H9 (cell line): ENCODE results near the gene TOMT. TPM values are rescaled to one million over a fixed set of nuclear protein-coding genes. Genes with fewer than 3 reads are reported as not detected.

Experiments
- DNase-seq: peaks from one replicate; pipeline ENCODE4 v3.0.0-alpha.2; 2017
- H2AFZ ChIP-seq: one replicate; pipeline ENCODE4 v1.6.1; 2013; ENCODE audit warnings: mild to moderate bottlenecking, low read length, control low read depth, moderate library complexity
- H2AK5ac ChIP-seq: 2 replicates; pipeline ENCODE4 v1.6.1; 2013; ENCODE audit warnings: low read length, control low read depth, mixed read lengths; ENCODE audit not compliant: insufficient read length
- H2BK120ac ChIP-seq: one replicate; pipeline ENCODE4 v1.6.1; 2013; ENCODE audit warnings: low read depth, mild to moderate bottlenecking, low read length, control low read depth, inconsistent platforms; ENCODE audit not compliant: poor library complexity, severe bottlenecking
- H2BK12ac ChIP-seq: 2 replicates; pipeline ENCODE4 v1.6.1; 2013; ENCODE audit warnings: low read length, control low read depth, mixed read lengths, low read depth; ENCODE audit not compliant: insufficient read length
- H2BK15ac ChIP-seq: 2 replicates; pipeline ENCODE4 v1.6.1; 2013; ENCODE audit warnings: low read depth, low read length, control low read depth
- H2BK20ac ChIP-seq: one replicate; pipeline ENCODE4 v1.6.1; 2013; ENCODE audit warnings: low read depth, mild to moderate bottlenecking, low read length, control low read depth, inconsistent platforms; ENCODE audit not compliant: poor library complexity, severe bottlenecking
- H2BK5ac ChIP-seq: 2 replicates; pipeline ENCODE4 v1.6.1; 2013; ENCODE audit warnings: low read length, control low read depth, mixed read lengths; ENCODE audit not compliant: insufficient read length
- H3K14ac ChIP-seq: 2 replicates; pipeline ENCODE4 v1.6.1; 2013; ENCODE audit warnings: low read length, control low read depth; ENCODE audit not compliant: insufficient read depth
- H3K18ac ChIP-seq: 2 replicates; pipeline ENCODE4 v1.6.1; 2013; ENCODE audit warnings: low read depth, mild to moderate bottlenecking, mixed read lengths, low read length, control low read depth; ENCODE audit not compliant: insufficient read length
- H3K23ac ChIP-seq: 2 replicates; pipeline ENCODE4 v1.6.1; 2013; ENCODE audit warnings: low read length, control low read depth, mixed read lengths, low read depth; ENCODE audit not compliant: insufficient read length
- H3K23me2 ChIP-seq: 2 replicates; pipeline ENCODE4 v1.6.1; 2013; ENCODE audit warnings: low read depth, mild to moderate bottlenecking, mixed read lengths, low read length, control low read depth; ENCODE audit not compliant: insufficient read length, poor library complexity, severe bottlenecking
- H3K27ac ChIP-seq: 2 replicates; pipeline ENCODE4 v1.5.1; 2013; ENCODE audit warnings: low read length, control low read depth, mixed read lengths, low read depth; ENCODE audit not compliant: insufficient read length
- H3K27me3 ChIP-seq: 2 replicates; pipeline ENCODE4 v1.6.1; 2013; ENCODE audit warnings: low read length, control low read depth, inconsistent platforms; ENCODE audit not compliant: insufficient read depth
- H3K4ac ChIP-seq: 2 replicates; pipeline ENCODE4 v1.6.1; 2013; ENCODE audit warnings: low read depth, mild to moderate bottlenecking, control low read depth, inconsistent platforms, low read length, moderate library complexity
- H3K4me1 ChIP-seq: 2 replicates; pipeline ENCODE4 v1.6.1; 2013; ENCODE audit warnings: low read length, control low read depth, inconsistent platforms; ENCODE audit not compliant: insufficient read depth
- H3K4me2 ChIP-seq: 2 replicates; pipeline ENCODE4 v1.6.1; 2013; ENCODE audit warnings: low read length, control low read depth, mixed read lengths; ENCODE audit not compliant: insufficient read length, insufficient read depth
- H3K56ac ChIP-seq: 2 replicates; pipeline ENCODE4 v1.6.1; 2013; ENCODE audit warnings: low read depth, mild to moderate bottlenecking, mixed read lengths, low read length, control low read depth; ENCODE audit not compliant: insufficient read length
- H3K79me1 ChIP-seq: 2 replicates; pipeline ENCODE4 v1.6.1; 2013; ENCODE audit warnings: low read depth, mild to moderate bottlenecking, moderate library complexity, low read length, control low read depth, inconsistent platforms; ENCODE audit not compliant: insufficient read depth, poor library complexity, severe bottlenecking
- H3K79me2 ChIP-seq: 2 replicates; pipeline ENCODE4 v1.6.1; 2013; ENCODE audit warnings: low read length, control low read depth, inconsistent platforms; ENCODE audit not compliant: insufficient read depth
- H3K9ac ChIP-seq: 2 replicates; pipeline ENCODE4 v1.6.1; 2013; ENCODE audit warnings: low read length, control low read depth, mixed read lengths; ENCODE audit not compliant: insufficient read length; ENCODE audit errors: extremely low read depth
- H3K9me3 ChIP-seq: one replicate; pipeline ENCODE4 v1.6.1; 2013; ENCODE audit warnings: low read depth, low read length, inconsistent platforms; ENCODE audit not compliant: control insufficient read depth
- H3T11ph ChIP-seq: one replicate; pipeline ENCODE4 v1.6.1; 2013; ENCODE audit warnings: mild to moderate bottlenecking, low read length, control low read depth, inconsistent platforms
- H4K20me1 ChIP-seq: one replicate; pipeline ENCODE4 v1.6.1; 2013; ENCODE audit not compliant: control insufficient read depth, insufficient read length, insufficient read depth
- H4K5ac ChIP-seq: 2 replicates; pipeline ENCODE4 v1.6.1; 2013; ENCODE audit warnings: low read depth, mild to moderate bottlenecking, mixed read lengths, low read length, control low read depth; ENCODE audit not compliant: insufficient read length
- H4K8ac ChIP-seq: replicated peaks from 2 replicates; pipeline ENCODE4 v1.6.1; 2013; ENCODE audit warnings: low read length, control low read depth, mixed read lengths, low read depth; ENCODE audit not compliant: insufficient read length
- H4K91ac ChIP-seq: 2 replicates; pipeline ENCODE4 v1.6.1; 2013; ENCODE audit warnings: low read depth, mild to moderate bottlenecking, moderate library complexity, mixed read lengths, low read length, control low read depth; ENCODE audit not compliant: insufficient read length
- H3K27ac Mint-ChIP-seq, 3 experiments: 2 replicates in 2 of 3; 3 replicates in 1 of 3; pipeline ENCODE4 v1.8.0; 2020 to 2021; ENCODE audit warnings: mixed read lengths in 3 of 3, mild to moderate bottlenecking in 1 of 3, moderate library complexity in 1 of 3
- H3K27me3 Mint-ChIP-seq: 2 replicates; pipeline ENCODE4 v1.8.0; 2021; ENCODE audit warnings: low read depth, mild to moderate bottlenecking, moderate library complexity, mixed read lengths
- H3K36me3 Mint-ChIP-seq, 3 experiments: 2 replicates in 2 of 3; 3 replicates in 1 of 3; pipeline ENCODE4 v1.8.0; 2020 to 2021; ENCODE audit warnings: low read depth in 3 of 3, mixed read lengths in 3 of 3; ENCODE audit not compliant: insufficient read depth in 1 of 3
- H3K4me1 Mint-ChIP-seq, 2 experiments: 2 replicates each; pipeline ENCODE4 v1.8.0; 2020; ENCODE audit warnings: mixed read lengths in 2 of 2
- H3K4me3 Mint-ChIP-seq, 2 experiments: 2 replicates in 1 of 2; 3 replicates in 1 of 2; pipeline ENCODE4 v1.8.0; 2020 to 2021; ENCODE audit warnings: mild to moderate bottlenecking in 2 of 2, mixed read lengths in 2 of 2, moderate library complexity in 1 of 2
- H3K9me3 Mint-ChIP-seq, 2 experiments: 2 replicates in 1 of 2; 3 replicates in 1 of 2; pipeline ENCODE4 v1.8.0; 2020; ENCODE audit warnings: mild to moderate bottlenecking in 2 of 2, mixed read lengths in 2 of 2, moderate library complexity in 1 of 2
- WGBS: extraction: QIAGEN DNeasy Blood & Tissue Kit; methylation state at CpG from one replicate; pipeline ENCODE4 v1.1.7; 2013; ENCODE audit warnings: missing lambda C conversion rate, low lambda C conversion rate, mixed read lengths; ENCODE audit not compliant: insufficient read length; ENCODE audit errors: extremely low coverage; 5-methylcytosine and 5-hydroxymethylcytosine counted together
- total RNA-seq: library from RNA; stranded (reverse); gene quantifications from 2 replicates; pipeline ENCODE4 v1.2.1, GENCODE V29; 2021
- TF ChIP-seq, protein P1 (sequence below): fragments of 200-600 bp; sonication (generic); conservative IDR thresholded peaks from 3 replicates; pipeline ENCODE4 v1.8.0; 2021; ENCODE audit warnings: antibody characterized with exemption, mild to moderate bottlenecking

The TOMT gene
- total RNA-seq, 1 experiment from 2014 or later = not detected

DNA sequence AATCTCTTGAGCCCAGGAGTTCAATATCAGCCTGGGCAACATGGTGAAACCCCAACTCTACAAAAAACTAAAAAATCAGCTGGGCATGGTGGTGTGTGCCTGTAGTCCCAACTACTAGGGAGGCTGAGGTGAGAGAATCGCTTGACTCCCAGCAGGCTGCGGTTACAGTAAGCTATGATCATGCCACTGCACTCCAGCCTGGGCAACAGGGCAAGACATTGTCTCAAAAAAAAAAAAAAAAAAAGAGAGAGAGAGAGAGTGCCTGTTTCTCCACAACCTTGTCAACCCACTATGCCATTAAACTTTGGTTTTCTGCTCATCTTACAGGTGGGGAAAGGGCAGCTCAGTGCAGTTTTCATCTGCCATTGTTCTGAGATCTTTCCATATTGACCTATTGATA, 34.9 kb downstream of the TOMT start:
- Histone ChIP-seq H2BK12ac (no peak overlapping the region), H3K18ac (no peak overlapping the region), H3T11ph (no peak overlapping the region), H2BK5ac (no peak overlapping the region), H4K20me1 (no peaks in the 10 kb centered on the region), H4K5ac (no peak overlapping the region), H4K8ac (no peak overlapping the region), H3K4me1 (no peaks in the 10 kb centered on the region; the same call in none of the 2 replicates), H3K79me2 (no peaks in the 10 kb centered on the region), H2BK15ac (no peak overlapping the region), H3K27ac (no peak overlapping the region), H3K4ac (no peak overlapping the region), H3K9me3 (no peaks in the 10 kb centered on the region), H3K27me3 (no peaks in the 10 kb centered on the region), H3K4me2 (no peak overlapping the region), H3K14ac (no peak overlapping the region), H3K56ac (no peak overlapping the region), H2BK120ac (no peak overlapping the region), H2AK5ac (no peak overlapping the region), H2BK20ac (no peak overlapping the region), H3K23ac (no peak overlapping the region), H3K9ac (no peak overlapping the region), H3K79me1 (no peaks in the 10 kb centered on the region), H4K91ac (no peak overlapping the region), H3K23me2 (no peaks in the 10 kb centered on the region), H2AFZ (no peak overlapping the region)
- TF ChIP-seq, protein P1, sequence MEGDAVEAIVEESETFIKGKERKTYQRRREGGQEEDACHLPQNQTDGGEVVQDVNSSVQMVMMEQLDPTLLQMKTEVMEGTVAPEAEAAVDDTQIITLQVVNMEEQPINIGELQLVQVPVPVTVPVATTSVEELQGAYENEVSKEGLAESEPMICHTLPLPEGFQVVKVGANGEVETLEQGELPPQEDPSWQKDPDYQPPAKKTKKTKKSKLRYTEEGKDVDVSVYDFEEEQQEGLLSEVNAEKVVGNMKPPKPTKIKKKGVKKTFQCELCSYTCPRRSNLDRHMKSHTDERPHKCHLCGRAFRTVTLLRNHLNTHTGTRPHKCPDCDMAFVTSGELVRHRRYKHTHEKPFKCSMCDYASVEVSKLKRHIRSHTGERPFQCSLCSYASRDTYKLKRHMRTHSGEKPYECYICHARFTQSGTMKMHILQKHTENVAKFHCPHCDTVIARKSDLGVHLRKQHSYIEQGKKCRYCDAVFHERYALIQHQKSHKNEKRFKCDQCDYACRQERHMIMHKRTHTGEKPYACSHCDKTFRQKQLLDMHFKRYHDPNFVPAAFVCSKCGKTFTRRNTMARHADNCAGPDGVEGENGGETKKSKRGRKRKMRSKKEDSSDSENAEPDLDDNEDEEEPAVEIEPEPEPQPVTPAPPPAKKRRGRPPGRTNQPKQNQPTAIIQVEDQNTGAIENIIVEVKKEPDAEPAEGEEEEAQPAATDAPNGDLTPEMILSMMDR = no peak
- DNase-seq = no peak
- H3K4me3 Mint-ChIP-seq = no peak overlapping the region
- H3K27me3 Mint-ChIP-seq = peaks cover 13% of the 10 kb centered on the region
- no peak overlapping the region for H3K27ac Mint-ChIP-seq
- no peaks in the 10 kb centered on the region for H3K36me3 Mint-ChIP-seq
- H3K4me1 Mint-ChIP-seq = peaks cover 3 to 5% of the 10 kb centered on the region in 2 experiments; a peak in 3 of 4 replicates
- no CpG with 5 or more reads among the region's 2 CpGs for WGBS
- no peaks in the 10 kb centered on the region for H3K9me3 Mint-ChIP-seq
